GM12878 (cell line): ENCODE data around the gene RBPJL. TPM values are rescaled to one million over a fixed set of nuclear protein-coding genes. Genes with fewer than 3 reads are reported as not detected.
A peak's percentile ranks its signal among the peaks of the same experiment; 100 is the strongest.

Source experiments
- ATAC-seq: fragments of 200-7000 bp; cut with Tn5 transposase; 3 replicates; pipeline ENCODE4 v1.9.1; 2020; ENCODE audit warnings: mild to moderate bottlenecking, moderate library complexity
- BruUV-seq: library from RNA; stranded (reverse); fragments of 400-500 nt; replicated peaks from 2 replicates; lab custom pipeline; 2021; lab: Mats Ljungman, UMichigan
- CTCF ChIA-PET: fragments of 300-600 bp; sonication (Branson Sonifier 250); formaldehyde crosslinking; extraction: SDS; loops from one replicate; lab custom pipeline; 2021; ENCODE audit warnings: inconsistent platforms; lab: Yijun Ruan, JAX
- POLR2A ChIA-PET: fragments of 350-600 bp; formaldehyde crosslinking; extraction: SDS; loops from one replicate; lab custom pipeline; 2021; ENCODE audit warnings: inconsistent platforms; lab: Charles Lee
- RAD21 ChIA-PET: fragments of 300-600 bp; sonication (Branson Sonifier 250); formaldehyde crosslinking; loops from one replicate; lab custom pipeline; 2023; ENCODE audit warnings: antibody characterized with exemption; ENCODE audit not compliant: unreplicated experiment; lab: Charles Lee
- SMC1A ChIA-PET: fragments of 300-600 bp; sonication (Branson Sonifier 250); formaldehyde crosslinking; loops from one replicate; lab custom pipeline; 2023; ENCODE audit not compliant: unreplicated experiment, uncharacterized antibody; lab: Charles Lee
- DNase-seq: peaks from one replicate; pipeline ENCODE4 v3.0.0-alpha.2; 2011; ENCODE audit warnings: low read depth, low spot score
- FAIRE-seq: peaks from 3 replicates; lab custom pipeline; 2011; peaks lifted over from hg19 to GRCh38; lab: Jason Lieb, UNC
- H2AFZ ChIP-seq: 2 replicates; pipeline ENCODE4 v1.6.0; 2011; ENCODE audit warnings: low read depth, low read length, control low read depth; ENCODE audit not compliant: control insufficient read depth
- H3K27ac ChIP-seq: 2 replicates; pipeline ENCODE4 v1.5.1; 2011; ENCODE audit warnings: control low read depth; ENCODE audit not compliant: control insufficient read depth, insufficient read depth
- H3K27me3 ChIP-seq, 2 experiments: replicated peaks in 1 of 2; 2 replicates each; pipeline versions ENCODE4 v1.6.0 to v1.6.1; 2011; ENCODE audit warnings: low read length in 1 of 2; ENCODE audit not compliant: control insufficient read depth in 2 of 2, insufficient read depth in 2 of 2
- H3K36me3 ChIP-seq, 2 experiments: 2 replicates each; pipeline ENCODE4 v1.5.1; 2011; ENCODE audit warnings: low read length in 1 of 2; ENCODE audit not compliant: control insufficient read depth in 2 of 2, insufficient read depth in 2 of 2
- H3K4me1 ChIP-seq: 2 replicates; pipeline ENCODE4 v1.6.1; 2011; ENCODE audit warnings: mild to moderate bottlenecking, low read length, moderate library complexity, mixed read lengths; ENCODE audit not compliant: control insufficient read depth, insufficient read depth
- H3K4me2 ChIP-seq: 2 replicates; pipeline ENCODE4 v1.6.0; 2011; ENCODE audit warnings: control low read depth; ENCODE audit not compliant: control insufficient read depth, insufficient read depth
- H3K4me3 ChIP-seq: fragments of 200-600 bp; sonication (generic); 2 replicates; pipeline ENCODE4 v1.5.1; 2016
- H3K79me2 ChIP-seq: 2 replicates; pipeline ENCODE4 v1.6.0; 2011; ENCODE audit warnings: low read length; ENCODE audit not compliant: control insufficient read depth, insufficient read depth
- H3K9ac ChIP-seq: 2 replicates; pipeline ENCODE4 v1.8.0; 2011; ENCODE audit warnings: low read length, control low read depth, mixed read lengths; ENCODE audit not compliant: control insufficient read depth, insufficient read depth
- H3K9me3 ChIP-seq: replicated peaks from 3 replicates; pipeline ENCODE4 v1.5.1; 2011; ENCODE audit warnings: mild to moderate bottlenecking, low read length; ENCODE audit not compliant: control insufficient read depth, insufficient read depth
- H4K20me1 ChIP-seq: 2 replicates; pipeline ENCODE4 v1.6.0; 2011; ENCODE audit not compliant: control insufficient read depth, insufficient read depth
- ASH2L ChIP-seq: fragments of 300-600, 200-600 bp; sonication (generic); IDR thresholded peaks from 2 replicates; pipeline ENCODE4 v1.6.1; 2017; ENCODE audit warnings: low read depth, mild to moderate bottlenecking, borderline replicate concordance
- BMI1 ChIP-seq: fragments of 450-650 bp; IDR thresholded peaks from 2 replicates; pipeline ENCODE4 v1.6.1; 2016; ENCODE audit warnings: mild to moderate bottlenecking, moderate library complexity, borderline replicate concordance
- EGR1 ChIP-seq, 2 experiments: IDR thresholded peaks; 1 replicate in 1 of 2; 2 replicates in 1 of 2; pipeline ENCODE4 v1.6.1; 2011 to 2012; ENCODE audit warnings: low read depth in 2 of 2, low read length in 2 of 2, borderline replicate concordance in 1 of 2, mild to moderate bottlenecking in 1 of 2, moderate library complexity in 1 of 2
- FOXK2 ChIP-seq: fragments of 450-650 bp; IDR thresholded peaks from 2 replicates; pipeline ENCODE4 v1.6.1; 2017; ENCODE audit warnings: mild to moderate bottlenecking, moderate library complexity
- IKZF2 ChIP-seq, 2 experiments: fragments of 450-650 bp; IDR thresholded peaks; 2 replicates each; pipeline ENCODE4 v1.6.1; 2017; ENCODE audit warnings: mild to moderate bottlenecking in 2 of 2, moderate library complexity in 2 of 2
- KAT2A ChIP-seq: conservative IDR thresholded peaks from 2 replicates; pipeline ENCODE4 v1.6.1; 2011; ENCODE audit warnings: low read depth, low read length; ENCODE audit not compliant: control insufficient read depth
- PAX8 ChIP-seq: fragments of 450-650 bp; IDR thresholded peaks from 2 replicates; pipeline ENCODE4 v1.6.1; 2017; ENCODE audit warnings: mild to moderate bottlenecking, moderate library complexity
- PML ChIP-seq: IDR thresholded peaks from 2 replicates; pipeline ENCODE4 v1.6.1; 2012; ENCODE audit warnings: low read length, inconsistent platforms
- RAD21 ChIP-seq: IDR thresholded peaks from 2 replicates; pipeline ENCODE4 v1.6.1; 2011; ENCODE audit warnings: mild to moderate bottlenecking, low read depth, low read length, moderate library complexity; ENCODE audit not compliant: insufficient read depth
- TARDBP ChIP-seq: IDR thresholded peaks from 2 replicates; pipeline ENCODE4 v1.6.1; 2016; ENCODE audit warnings: borderline replicate concordance
- TCF3 ChIP-seq: IDR thresholded peaks from 2 replicates; pipeline ENCODE4 v1.6.1; 2012; ENCODE audit warnings: low read depth, mild to moderate bottlenecking, low read length, borderline replicate concordance; ENCODE audit not compliant: insufficient read depth
- YBX1 ChIP-seq: fragments of 450-650 bp; IDR thresholded peaks from 2 replicates; pipeline ENCODE4 v1.6.1; 2016; ENCODE audit warnings: antibody characterized with exemption
- WGBS: methylation state at CpG from one replicate; pipeline ENCODE4 v1.1.6; 2016; ENCODE audit warnings: low lambda C conversion rate; ENCODE audit not compliant: insufficient replicate concordance, insufficient coverage; ENCODE audit errors: missing lambda C conversion rate; 5-methylcytosine and 5-hydroxymethylcytosine counted together
- in situ Hi-C: fragments of 300-500 bp; cut with MboI; formaldehyde crosslinking; loops from 9 replicates; pipeline ENCODE4 v1.14.3; 2018; ENCODE audit warnings: mixed read lengths
- intact Hi-C: fragments of 100-400 bp; cut with micrococcal nuclease; formaldehyde crosslinking; loops from one replicate; pipeline ENCODE4 v1.14.2; 2022; ENCODE audit not compliant: unreplicated experiment
- polyA plus RNA-seq, 11 experiments: library from polyadenylated mRNA; depleted of rRNA in 4 of 11; unstranded in 6 of 11; stranded (reverse) in 5 of 11; fragments of >200 nt; fragmentation: Nextera tagmentation in 4 of 11; fragmentation: Illumina TruSeq in 1 of 11; extraction: Ambion mirVana in 4 of 11; extraction: Trizol in 1 of 11; gene quantifications; 1 replicate in 1 of 11; 2 replicates in 10 of 11; pipeline versions ENCODE4 v1.2.1 to v1.2.3, GENCODE V29; 2011 to 2016; ENCODE audit warnings: inconsistent platforms in 2 of 11, missing spikeins in 2 of 11, low read depth in 1 of 11
- total RNA-seq, 4 experiments: library from RNA; depleted of rRNA in 3 of 4; stranded (reverse); fragments of >200 nt in 3 of 4; fragmentation: Illumina TruSeq in 1 of 4; extraction: Trizol in 1 of 4; gene quantifications; 2 replicates each; pipeline versions ENCODE4 v1.2.1 to v1.2.3, GENCODE V29; 2013 to 2021
- TF ChIP-seq, protein P1 (sequence below): fragments of 450-650 bp; IDR thresholded peaks from 2 replicates; pipeline ENCODE4 v1.6.1; 2017; ENCODE audit warnings: low read depth, mild to moderate bottlenecking, moderate library complexity
- TF ChIP-seq, protein P2 (sequence below): fragments of 450-650 bp; IDR thresholded peaks from 2 replicates; pipeline ENCODE4 v1.6.1; 2014; ENCODE audit warnings: mild to moderate bottlenecking
- TF ChIP-seq, protein P3 (sequence below): fragments of 450-650 bp; IDR thresholded peaks from 2 replicates; pipeline ENCODE4 v1.6.1; 2018; ENCODE audit warnings: mild to moderate bottlenecking, low read depth, moderate library complexity; ENCODE audit not compliant: partially characterized antibody
- TF ChIP-seq, protein P4 (sequence below): IDR thresholded peaks from 2 replicates; pipeline ENCODE4 v1.6.1; 2011; ENCODE audit warnings: mild to moderate bottlenecking, low read depth, low read length, moderate library complexity; ENCODE audit not compliant: insufficient replicate concordance

The RBPJL gene
- total and polyA plus RNA-seq, 10 of the 15 experiments (the other 5 are each of a cell fraction or from before 2014, with no cell fraction given): 0.18 TPM; not detected in 9

DNA sequence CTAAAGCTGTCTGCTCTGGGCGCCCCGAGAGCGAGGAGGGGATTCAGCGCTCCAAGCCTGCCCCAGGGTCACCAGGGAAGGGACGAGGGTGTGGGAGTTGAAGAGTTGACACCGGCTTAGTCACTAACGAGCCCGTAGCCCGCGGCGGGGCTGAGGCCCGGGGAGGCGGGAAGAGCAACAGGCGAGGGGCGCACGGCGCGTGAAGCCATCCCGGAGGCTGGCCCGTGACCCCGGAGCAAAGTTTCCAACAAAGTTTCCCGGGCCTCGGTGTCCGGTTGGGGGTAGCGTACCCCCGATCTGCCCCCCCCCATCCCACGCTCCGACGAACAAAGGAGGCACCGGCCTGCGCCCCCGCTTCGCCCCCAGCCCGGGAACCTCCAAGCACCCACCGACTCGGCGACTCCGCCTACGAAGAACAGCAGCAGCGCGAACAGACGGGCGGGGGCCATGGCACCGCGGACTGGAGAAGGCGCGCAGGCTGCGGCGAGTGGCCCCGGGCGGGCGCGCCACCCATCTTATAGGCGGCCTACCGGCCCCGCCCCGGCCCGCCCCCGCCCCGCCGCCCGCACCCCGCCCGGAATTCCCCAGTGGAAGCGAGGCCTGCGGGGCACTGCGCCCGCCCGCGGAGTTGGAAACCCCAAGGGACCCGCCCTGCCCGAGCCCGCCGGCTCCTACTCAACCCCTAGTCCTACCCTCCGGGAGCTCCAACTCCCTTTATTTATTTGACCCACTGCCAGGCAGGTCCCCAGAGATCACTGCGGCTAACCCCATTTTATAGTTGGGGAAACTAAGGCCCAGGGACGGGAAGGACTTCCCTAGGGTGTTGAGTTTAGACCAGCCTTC lies 41.5 kb downstream of the RBPJL start, which contains the start of gene SDC4:
Gene SDC4, minus strand, starts transcription at position 489 of the 843 bp plus-strand sequence. Its CDS starts 40 bp downstream, at position 449.
- ChIA-PET SMC1A (interaction anchor here (0.8 to 1.8 kb wide), 5 partner anchors 7 to 89 kb away, joined by 3 to 9 read pairs (median 4); partner anchors contain the start of gene SYS1), RAD21 (interaction anchor here (0.7 to 1.7 kb wide), 5 partner anchors 11 to 23 kb away, joined by 3 to 5 read pairs (median 4); partner anchors contain the start of gene SYS1), CTCF (interaction anchor here (1.2 to 3.8 kb wide), 4 partner anchors 11 to 39 kb away, joined by 3 to 13 read pairs (median 3); no protein-coding TSS in a partner anchor), POLR2A (interaction anchor here (0.9 to 1.7 kb wide), 4 partner anchors 12 to 110 kb away, joined by 4 to 8 read pairs (median 6); no protein-coding TSS in a partner anchor)
- ATAC-seq: peak; percentile 84
- Histone ChIP-seq H3K79me2 (no peaks in the 10 kb centered on the region), H3K27me3 (0 out of 4 replicates have a peak, but pooled peaks cover 0 to 6% of the 10 kb centered on the region in 2 experiments), H2AFZ (no peak within 1 kb of the TSS), H3K4me2 (peak within 1 kb of the TSS; percentile 81), H3K9ac (no peak within 1 kb of the TSS), H3K4me3 (peak within 1 kb of the TSS; percentile 49; the same call in 1 of the 2 replicates), H3K4me1 (peaks cover 6% of the 10 kb centered on the region), H3K9me3 (no peaks in the 10 kb centered on the region), H3K36me3 (no peaks in the 10 kb centered on the region), H3K27ac (no peak within 1 kb of the TSS), H4K20me1 (peaks cover 2% of the 10 kb centered on the region; the same call in 1 of the 2 replicates)
- intact Hi-C loops: no loop called here
- in situ Hi-C loops: no loop called here
- no TSS peak for BruUV-seq
- no peak for DNase-seq
- 4% methylated on average over 40 of the region's 77 CpGs for WGBS
- no peak for FAIRE-seq
- TF ChIP-seq RAD21 (no peak), ASH2L (no peak), PAX8 (no peak), FOXK2 (no peak), TCF3 (no peak), TARDBP (no peak), IKZF2 (IDR thresholded peaks at IDR 0.05) (peak in 1 of 2 experiments; percentile 60; a peak in 1 of 4 replicates), EGR1 (IDR thresholded peaks at IDR 0.05; ENCODE audit: borderline replicate concordance in 1 of 2, low read depth in 2 of 2, low read length in 2 of 2) (no peak), YBX1 (no peak), BMI1 (no peak), KAT2A (no peak), PML (no peak)
- TF ChIP-seq, protein P1, sequence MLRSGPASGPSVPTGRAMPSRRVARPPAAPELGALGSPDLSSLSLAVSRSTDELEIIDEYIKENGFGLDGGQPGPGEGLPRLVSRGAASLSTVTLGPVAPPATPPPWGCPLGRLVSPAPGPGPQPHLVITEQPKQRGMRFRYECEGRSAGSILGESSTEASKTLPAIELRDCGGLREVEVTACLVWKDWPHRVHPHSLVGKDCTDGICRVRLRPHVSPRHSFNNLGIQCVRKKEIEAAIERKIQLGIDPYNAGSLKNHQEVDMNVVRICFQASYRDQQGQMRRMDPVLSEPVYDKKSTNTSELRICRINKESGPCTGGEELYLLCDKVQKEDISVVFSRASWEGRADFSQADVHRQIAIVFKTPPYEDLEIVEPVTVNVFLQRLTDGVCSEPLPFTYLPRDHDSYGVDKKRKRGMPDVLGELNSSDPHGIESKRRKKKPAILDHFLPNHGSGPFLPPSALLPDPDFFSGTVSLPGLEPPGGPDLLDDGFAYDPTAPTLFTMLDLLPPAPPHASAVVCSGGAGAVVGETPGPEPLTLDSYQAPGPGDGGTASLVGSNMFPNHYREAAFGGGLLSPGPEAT: 0 out of 2 replicates have a peak, but pooled peaks have one; percentile 24
- TF ChIP-seq, protein P2, sequence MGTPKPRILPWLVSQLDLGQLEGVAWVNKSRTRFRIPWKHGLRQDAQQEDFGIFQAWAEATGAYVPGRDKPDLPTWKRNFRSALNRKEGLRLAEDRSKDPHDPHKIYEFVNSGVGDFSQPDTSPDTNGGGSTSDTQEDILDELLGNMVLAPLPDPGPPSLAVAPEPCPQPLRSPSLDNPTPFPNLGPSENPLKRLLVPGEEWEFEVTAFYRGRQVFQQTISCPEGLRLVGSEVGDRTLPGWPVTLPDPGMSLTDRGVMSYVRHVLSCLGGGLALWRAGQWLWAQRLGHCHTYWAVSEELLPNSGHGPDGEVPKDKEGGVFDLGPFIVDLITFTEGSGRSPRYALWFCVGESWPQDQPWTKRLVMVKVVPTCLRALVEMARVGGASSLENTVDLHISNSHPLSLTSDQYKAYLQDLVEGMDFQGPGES: no peak
- TF ChIP-seq, protein P3, sequence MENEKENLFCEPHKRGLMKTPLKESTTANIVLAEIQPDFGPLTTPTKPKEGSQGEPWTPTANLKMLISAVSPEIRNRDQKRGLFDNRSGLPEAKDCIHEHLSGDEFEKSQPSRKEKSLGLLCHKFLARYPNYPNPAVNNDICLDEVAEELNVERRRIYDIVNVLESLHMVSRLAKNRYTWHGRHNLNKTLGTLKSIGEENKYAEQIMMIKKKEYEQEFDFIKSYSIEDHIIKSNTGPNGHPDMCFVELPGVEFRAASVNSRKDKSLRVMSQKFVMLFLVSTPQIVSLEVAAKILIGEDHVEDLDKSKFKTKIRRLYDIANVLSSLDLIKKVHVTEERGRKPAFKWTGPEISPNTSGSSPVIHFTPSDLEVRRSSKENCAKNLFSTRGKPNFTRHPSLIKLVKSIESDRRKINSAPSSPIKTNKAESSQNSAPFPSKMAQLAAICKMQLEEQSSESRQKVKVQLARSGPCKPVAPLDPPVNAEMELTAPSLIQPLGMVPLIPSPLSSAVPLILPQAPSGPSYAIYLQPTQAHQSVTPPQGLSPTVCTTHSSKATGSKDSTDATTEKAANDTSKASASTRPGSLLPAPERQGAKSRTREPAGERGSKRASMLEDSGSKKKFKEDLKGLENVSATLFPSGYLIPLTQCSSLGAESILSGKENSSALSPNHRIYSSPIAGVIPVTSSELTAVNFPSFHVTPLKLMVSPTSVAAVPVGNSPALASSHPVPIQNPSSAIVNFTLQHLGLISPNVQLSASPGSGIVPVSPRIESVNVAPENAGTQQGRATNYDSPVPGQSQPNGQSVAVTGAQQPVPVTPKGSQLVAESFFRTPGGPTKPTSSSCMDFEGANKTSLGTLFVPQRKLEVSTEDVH: no peak
- TF ChIP-seq, protein P4, sequence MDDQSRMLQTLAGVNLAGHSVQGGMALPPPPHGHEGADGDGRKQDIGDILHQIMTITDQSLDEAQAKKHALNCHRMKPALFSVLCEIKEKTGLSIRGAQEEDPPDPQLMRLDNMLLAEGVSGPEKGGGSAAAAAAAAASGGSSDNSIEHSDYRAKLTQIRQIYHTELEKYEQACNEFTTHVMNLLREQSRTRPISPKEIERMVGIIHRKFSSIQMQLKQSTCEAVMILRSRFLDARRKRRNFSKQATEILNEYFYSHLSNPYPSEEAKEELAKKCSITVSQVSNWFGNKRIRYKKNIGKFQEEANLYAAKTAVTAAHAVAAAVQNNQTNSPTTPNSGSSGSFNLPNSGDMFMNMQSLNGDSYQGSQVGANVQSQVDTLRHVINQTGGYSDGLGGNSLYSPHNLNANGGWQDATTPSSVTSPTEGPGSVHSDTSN: no peak
